ENCODE measurements around the gene CPEB4.
A peak's percentile ranks its signal among the peaks of the same experiment; 100 is the strongest.

CPEB4 gene

DNA sequence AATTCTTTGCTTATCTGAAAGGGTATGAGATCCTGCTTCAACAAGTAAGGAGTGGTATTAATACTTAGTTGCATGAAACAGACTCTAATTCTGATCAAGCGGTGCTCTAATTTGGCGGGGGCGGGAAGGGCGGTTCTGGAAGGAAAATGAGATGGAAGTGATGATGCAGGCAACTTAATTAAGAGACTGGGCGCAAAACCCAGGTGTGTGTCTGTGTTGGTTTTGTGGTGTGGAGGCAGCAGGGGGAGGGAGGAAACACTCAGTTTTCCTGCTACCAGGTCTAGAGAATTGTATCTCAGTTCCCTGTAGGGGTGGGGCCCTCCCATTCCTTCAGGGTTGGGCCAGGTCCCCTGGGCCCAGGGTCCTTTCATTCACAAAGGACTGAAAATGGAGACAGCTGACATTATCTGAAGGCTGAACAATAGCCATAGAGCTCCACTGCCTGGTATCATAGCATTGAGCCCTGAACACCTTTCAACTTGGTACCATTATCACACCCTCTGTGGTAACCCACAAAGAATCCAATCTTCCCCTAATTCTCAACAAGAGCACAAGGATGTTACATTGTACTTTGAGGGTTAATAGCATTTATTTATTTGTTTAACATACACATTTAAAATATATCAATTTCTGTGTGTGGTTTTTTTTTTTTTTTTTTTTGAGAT, 83.7 kb downstream of the CPEB4 start:
- DNase-seq: no peak
- peaks cover 18% of the 10 kb centered on the region for H3K27me3 Mint-ChIP-seq
- no peak overlapping the region for H3K27ac Mint-ChIP-seq
- H3K36me3 Mint-ChIP-seq (ENCODE audit: low read depth): no peaks in the 10 kb centered on the region
- no peaks in the 10 kb centered on the region for H3K9me3 Mint-ChIP-seq
- H3K4me3 Mint-ChIP-seq: no peak overlapping the region
- peaks cover 13% of the 10 kb centered on the region for H3K4me1 Mint-ChIP-seq (ENCODE audit: low read depth)

DNA sequence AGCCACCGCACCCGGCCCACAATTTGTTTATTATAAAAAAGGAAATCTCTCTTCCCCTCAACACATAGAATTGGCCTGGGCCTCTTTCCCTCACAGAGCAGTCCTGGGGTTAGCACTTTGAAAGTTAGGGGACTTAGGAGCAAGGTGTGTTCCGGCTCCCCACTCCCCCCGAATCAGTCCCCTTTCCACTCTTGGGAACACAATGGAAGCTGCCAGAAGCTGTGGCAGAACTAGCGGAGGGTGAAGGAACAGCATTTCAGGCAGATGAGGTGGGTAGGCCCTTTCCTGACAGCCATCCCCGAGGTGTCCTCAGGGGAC, 84.4 kb downstream of the CPEB4 start:
- no peaks in the 10 kb centered on the region for H3K9me3 Mint-ChIP-seq
- H3K4me1 Mint-ChIP-seq (ENCODE audit: low read depth): peaks cover 13% of the 10 kb centered on the region
- H3K4me3 Mint-ChIP-seq: no peak overlapping the region
- DNase-seq: no peak
- peaks cover 22% of the 10 kb centered on the region for H3K27me3 Mint-ChIP-seq
- H3K36me3 Mint-ChIP-seq (ENCODE audit: low read depth): no peaks in the 10 kb centered on the region
- no peak overlapping the region for H3K27ac Mint-ChIP-seq

DNA sequence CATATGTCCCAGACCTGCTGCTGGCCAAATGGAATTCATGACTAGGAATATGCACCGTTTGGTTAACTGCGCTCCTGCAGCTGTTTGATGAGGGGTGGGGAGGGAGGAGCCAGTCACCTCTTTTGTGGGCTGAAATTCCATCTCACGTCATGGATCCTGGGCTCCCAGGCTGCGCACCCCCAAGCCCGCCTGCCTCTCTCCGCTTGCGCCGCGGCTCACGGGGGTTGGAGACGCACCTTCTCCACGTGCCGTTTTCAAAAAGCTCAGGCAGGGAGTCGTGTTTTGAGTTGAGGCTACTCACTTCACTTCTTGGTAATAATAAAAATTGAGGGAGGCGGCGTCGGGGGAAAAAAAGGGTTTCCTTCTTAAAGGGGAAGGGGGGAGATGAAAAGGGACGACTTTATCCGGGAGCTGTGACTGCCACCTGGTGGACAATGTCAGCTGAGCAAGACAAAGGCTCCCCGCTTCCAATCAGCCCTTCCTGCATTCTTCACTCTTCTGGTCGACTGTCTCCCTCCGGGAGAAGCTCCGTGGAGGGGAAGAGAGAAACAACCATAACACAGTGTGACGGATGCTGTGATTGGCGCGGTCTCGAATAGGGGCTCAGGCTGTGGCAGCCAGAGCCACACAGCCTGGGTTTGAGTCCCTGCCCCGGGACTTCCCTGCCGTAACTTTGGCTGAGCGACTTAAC, 84.9 kb downstream of the CPEB4 start:
- Mint-ChIP-seq H3K4me1 (ENCODE audit: low read depth) (peaks cover 13% of the 10 kb centered on the region), H3K4me3 (peak overlapping the region; percentile 74), H3K36me3 (ENCODE audit: low read depth) (no peaks in the 10 kb centered on the region), H3K27ac (no peak overlapping the region), H3K9me3 (no peaks in the 10 kb centered on the region), H3K27me3 (peaks cover 26% of the 10 kb centered on the region)
- DNase-seq: peak; percentile 83

DNA sequence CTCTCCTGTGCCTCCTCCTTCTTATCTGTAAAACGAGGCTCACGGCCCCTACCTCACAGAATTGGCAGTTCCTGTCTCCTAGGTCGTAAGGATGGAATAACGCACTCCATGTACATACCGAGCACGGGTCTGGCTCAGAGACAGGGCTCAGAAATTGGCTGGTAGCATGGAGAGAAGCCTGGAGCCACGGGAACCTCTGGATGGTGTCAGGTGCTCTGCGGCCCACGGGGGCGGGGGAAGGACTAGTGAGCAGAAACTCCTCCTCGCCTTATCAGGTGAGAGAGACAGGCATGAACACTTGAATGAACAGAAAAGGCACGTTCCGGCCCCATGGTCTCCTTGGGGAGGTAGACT, 85.4 kb downstream of the CPEB4 start:
- DNase-seq: no peak
- Mint-ChIP-seq H3K4me1 (ENCODE audit: low read depth) (peaks cover 13% of the 10 kb centered on the region), H3K4me3 (peak overlapping the region; percentile 74), H3K27ac (no peak overlapping the region), H3K9me3 (no peaks in the 10 kb centered on the region), H3K27me3 (peaks cover 29% of the 10 kb centered on the region), H3K36me3 (ENCODE audit: low read depth) (no peaks in the 10 kb centered on the region)

DNA sequence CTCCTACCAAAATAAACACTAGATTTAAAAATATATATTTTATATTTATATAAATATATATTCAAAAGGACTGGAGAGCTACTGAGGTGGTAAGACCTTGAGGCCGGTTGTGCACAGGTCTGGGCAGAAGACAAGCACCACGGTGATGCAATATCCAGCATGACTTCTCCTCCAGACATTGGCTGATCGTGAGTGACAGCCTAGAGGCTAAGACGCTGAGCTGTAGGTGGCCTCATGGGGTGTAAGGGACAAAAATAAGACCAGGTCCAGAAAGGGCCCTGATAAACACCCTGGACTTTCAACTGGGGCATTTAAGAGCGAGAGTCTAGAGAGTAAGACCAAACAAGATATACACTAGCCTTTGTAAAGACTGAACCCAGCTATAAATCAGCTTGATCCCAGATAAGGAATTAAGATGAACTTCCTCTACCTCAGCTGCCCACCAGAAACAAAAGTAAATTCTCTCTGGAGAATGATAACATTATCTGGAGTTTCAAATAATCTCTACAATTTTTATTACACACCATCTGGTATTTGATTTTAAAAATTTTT, 86.6 kb downstream of the CPEB4 start:
- H3K4me3 Mint-ChIP-seq: no peak overlapping the region
- no peaks in the 10 kb centered on the region for H3K9me3 Mint-ChIP-seq
- no peak overlapping the region for H3K27ac Mint-ChIP-seq
- no peak for DNase-seq
- no peaks in the 10 kb centered on the region for H3K36me3 Mint-ChIP-seq (ENCODE audit: low read depth)
- H3K4me1 Mint-ChIP-seq (ENCODE audit: low read depth): peaks cover 13% of the 10 kb centered on the region
- H3K27me3 Mint-ChIP-seq: peaks cover 32% of the 10 kb centered on the region

DNA sequence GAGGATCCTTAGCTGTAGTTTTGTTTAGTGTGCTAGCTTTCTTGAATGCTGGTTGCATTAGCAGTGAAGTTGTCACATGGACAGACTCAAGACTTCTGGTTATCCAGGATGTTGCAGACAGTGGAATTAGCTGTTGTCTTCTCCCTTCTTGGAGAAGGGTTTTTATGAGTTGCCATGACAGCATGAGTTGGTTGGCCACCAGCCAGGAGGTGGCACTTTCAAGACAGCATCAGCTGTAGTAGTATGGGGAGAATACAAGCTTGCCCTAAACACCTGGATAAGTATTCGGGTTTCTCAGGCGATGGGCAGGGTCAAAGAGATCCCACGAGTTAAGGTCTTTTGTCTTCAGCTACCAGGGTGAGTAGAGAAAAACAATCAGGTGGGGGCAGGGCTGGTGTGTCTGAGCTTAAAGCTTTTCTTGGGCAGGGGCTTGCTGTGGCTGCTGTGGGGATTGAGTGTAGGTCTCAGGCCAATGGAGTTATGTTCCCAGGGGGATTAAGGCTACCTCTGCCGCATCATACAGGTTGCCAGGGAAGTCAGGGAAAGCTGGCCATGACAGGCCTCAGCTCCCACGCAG, 93.1 kb downstream of the CPEB4 start:
- Mint-ChIP-seq H3K4me3 (no peak overlapping the region), H3K27ac (no peak overlapping the region), H3K36me3 (ENCODE audit: low read depth) (no peaks in the 10 kb centered on the region), H3K27me3 (peaks cover 51% of the 10 kb centered on the region), H3K9me3 (peaks cover 4% of the 10 kb centered on the region), H3K4me1 (ENCODE audit: low read depth) (no peaks in the 10 kb centered on the region)
- no peak for DNase-seq

DNA sequence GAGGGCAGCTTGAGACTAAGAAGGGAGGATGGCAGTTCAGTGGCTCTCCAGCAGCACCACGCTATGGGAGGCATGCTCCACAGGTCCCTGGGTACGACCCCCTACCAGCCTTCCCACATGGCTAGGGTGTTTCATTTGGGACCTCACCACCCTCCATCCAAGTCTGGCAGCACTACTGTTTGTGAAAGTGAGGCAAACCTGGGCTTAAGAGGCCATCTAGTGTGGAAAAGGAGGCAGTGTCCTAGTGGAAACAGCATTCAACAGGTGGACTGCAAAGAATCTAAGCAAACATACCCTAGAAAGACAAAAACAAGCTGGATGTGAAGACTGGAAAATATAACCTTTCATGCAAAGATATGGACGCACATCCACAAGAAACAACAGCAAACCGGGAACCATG, 96.1 kb downstream of the CPEB4 start:
- H3K9me3 Mint-ChIP-seq: peaks cover 4% of the 10 kb centered on the region
- no peak overlapping the region for H3K4me3 Mint-ChIP-seq
- H3K27me3 Mint-ChIP-seq: peaks cover 47% of the 10 kb centered on the region
- no peaks in the 10 kb centered on the region for H3K4me1 Mint-ChIP-seq (ENCODE audit: low read depth)
- no peak overlapping the region for H3K27ac Mint-ChIP-seq
- H3K36me3 Mint-ChIP-seq (ENCODE audit: low read depth): no peaks in the 10 kb centered on the region
- DNase-seq: no peak

DNA sequence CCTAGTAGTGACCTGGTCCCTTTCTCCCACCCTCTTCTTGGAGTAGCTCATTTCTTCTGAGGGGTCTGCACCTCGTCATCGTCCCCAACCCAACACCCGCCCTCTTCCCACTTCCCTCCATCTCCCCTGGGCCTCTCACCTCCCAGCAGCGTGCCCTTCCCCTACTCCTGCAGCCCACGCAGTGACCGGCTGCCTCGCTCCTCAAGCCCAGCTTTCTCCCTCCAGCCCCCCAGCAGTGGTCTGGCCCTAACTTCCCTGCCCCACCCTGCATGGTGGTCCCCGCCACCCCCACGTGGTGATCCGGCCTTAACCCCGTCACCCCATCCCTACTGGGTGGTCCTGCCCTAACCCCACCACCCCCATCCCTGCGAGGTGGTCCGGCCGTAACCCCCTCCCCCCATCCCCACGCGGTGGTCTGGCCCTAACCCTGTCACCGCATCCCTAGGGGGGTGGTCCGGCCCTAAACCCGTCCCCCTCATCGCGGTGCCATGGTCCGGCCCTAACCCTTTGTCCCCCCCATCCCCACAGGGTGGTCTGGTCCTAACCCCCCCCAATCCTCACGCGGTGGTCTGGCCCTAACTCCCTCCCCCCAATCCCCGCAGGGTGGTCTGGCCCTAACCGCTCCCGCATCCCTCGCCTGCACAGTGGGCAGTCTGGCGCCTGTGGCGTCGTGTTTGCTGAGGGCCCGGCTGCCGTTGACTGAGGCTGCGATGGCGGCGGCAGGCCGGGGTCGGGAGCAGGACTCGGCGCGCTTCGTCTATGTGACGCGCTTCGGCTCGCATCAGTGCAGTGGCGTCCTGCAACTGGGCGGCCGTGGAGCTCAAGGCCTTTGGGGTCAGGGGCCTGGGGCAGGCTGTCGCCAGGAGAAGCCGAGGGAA, 100.6 kb downstream of the CPEB4 start, which contains the start of gene C5orf47:
Gene C5orf47, plus strand, starts transcription at position 617 of the 878 bp plus-strand sequence. Its CDS starts 94 bp downstream, at position 711.
- peaks cover 14% of the 10 kb centered on the region for H3K27me3 Mint-ChIP-seq
- no peak within 1 kb of the TSS for H3K4me3 Mint-ChIP-seq
- H3K4me1 Mint-ChIP-seq (ENCODE audit: low read depth): no peaks in the 10 kb centered on the region
- no peaks in the 10 kb centered on the region for H3K36me3 Mint-ChIP-seq (ENCODE audit: low read depth)
- H3K9me3 Mint-ChIP-seq: no peaks in the 10 kb centered on the region
- H3K27ac Mint-ChIP-seq: no peak within 1 kb of the TSS
- DNase-seq: no peak

DNA sequence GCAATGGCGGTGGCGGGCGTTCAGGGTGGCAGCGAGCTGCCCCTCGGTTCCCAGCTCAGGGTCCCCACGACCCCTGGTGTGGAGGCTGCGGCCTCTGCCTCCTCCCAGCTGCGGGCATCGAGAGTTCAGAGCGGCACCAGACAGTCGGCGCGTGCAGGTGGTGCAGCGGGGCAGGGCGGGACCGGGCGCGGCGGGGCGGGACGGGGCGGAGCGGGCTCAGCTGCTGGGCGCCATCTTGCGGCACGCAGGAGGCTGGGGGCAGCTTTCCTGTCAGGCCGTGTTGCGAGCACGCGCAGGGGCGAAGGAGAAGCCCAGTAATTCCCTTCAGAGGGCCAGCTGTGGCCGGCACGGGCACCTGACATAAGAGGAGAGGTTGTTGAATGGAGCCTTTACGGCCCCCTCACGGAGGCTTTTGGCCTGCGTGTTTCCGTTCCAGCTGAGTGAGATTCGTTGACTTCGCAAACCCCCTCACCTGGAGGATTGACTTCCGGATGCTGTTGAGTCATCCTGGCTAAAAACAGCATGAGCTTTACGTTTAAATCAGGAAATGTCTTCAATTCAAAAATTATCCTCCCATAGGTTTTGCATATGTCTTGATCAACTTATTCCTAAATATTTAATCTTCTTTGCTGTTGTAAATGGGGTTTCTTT, 101.4 kb downstream of the CPEB4 start:
- no peak overlapping the region for H3K27ac Mint-ChIP-seq
- DNase-seq: no peak
- no peaks in the 10 kb centered on the region for H3K36me3 Mint-ChIP-seq (ENCODE audit: low read depth)
- H3K9me3 Mint-ChIP-seq: no peaks in the 10 kb centered on the region
- no peak overlapping the region for H3K4me3 Mint-ChIP-seq
- H3K4me1 Mint-ChIP-seq (ENCODE audit: low read depth): no peaks in the 10 kb centered on the region
- H3K27me3 Mint-ChIP-seq: peaks cover 14% of the 10 kb centered on the region

DNA sequence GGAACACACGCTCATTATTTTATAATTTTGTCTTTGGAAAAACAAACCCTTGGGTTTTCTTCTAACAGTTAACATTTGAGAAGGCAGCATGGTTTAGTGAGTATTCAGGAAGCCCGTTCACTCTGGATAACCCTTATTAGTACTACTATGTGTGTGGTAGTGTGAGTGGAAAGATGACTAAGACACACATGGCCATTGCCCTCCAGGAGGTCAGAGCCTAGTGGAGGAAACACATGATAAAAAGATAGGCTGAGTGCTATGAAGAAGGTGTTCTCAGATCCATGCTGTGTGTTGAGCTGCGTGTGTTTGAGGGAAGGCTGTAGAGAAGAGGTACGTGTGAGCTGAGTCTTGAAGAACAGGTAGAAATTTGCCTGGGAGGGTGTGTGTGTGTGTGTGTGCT, 109.2 kb downstream of the CPEB4 start:
- H3K4me1 Mint-ChIP-seq (ENCODE audit: low read depth): no peaks in the 10 kb centered on the region

DNA sequence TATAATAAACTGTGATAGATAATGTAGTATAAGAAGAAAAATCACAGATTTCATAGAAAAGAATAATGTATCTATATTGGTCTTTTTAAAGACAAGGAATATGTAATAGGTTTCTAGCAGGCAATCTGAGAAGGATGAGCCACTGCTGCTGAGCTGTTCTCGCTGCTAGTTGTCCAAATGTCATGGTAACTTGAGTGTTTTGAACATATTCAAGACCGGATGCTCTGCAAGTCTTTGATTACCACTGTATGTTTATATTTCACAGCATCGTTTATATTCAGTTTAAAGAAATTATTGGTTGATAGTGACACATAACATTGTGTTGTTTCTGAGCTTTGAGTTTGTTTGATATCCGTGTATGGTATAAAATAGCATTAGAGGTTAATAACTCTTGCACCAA, 110.4 kb downstream of the CPEB4 start:
- Mint-ChIP-seq H3K36me3 (ENCODE audit: low read depth) (no peaks in the 10 kb centered on the region), H3K27me3 (peaks cover 39% of the 10 kb centered on the region), H3K4me1 (ENCODE audit: low read depth) (peaks cover 1% of the 10 kb centered on the region), H3K4me3 (no peak overlapping the region), H3K27ac (no peak overlapping the region), H3K9me3 (no peaks in the 10 kb centered on the region)
- DNase-seq: no peak

More for the DNA sequence above, 109.2 kb downstream of the CPEB4 start:
- H3K36me3 Mint-ChIP-seq (ENCODE audit: low read depth): no peaks in the 10 kb centered on the region
- no peaks in the 10 kb centered on the region for H3K9me3 Mint-ChIP-seq
- no peak overlapping the region for H3K27ac Mint-ChIP-seq
- DNase-seq: no peak
- no peak overlapping the region for H3K4me3 Mint-ChIP-seq
- H3K27me3 Mint-ChIP-seq: peaks cover 34% of the 10 kb centered on the region

DNA sequence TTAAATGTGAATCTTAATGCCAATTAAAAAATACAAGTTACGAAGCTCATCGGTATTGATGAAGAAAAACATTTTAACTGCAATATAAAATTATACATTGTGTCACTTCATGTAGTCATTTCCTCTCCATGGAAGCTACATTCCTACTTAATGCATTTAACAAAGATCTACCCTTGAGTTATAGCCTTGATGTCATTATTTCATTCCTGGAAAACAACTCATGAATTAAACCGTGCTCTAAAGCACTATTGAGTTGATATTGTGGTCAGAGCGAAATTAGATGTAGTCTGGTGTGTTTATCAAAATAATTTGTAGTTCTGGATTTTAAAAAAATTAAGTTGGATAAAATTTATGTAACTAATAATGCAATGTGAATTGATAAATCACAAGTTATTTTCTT, 111.9 kb downstream of the CPEB4 start:
- Mint-ChIP-seq H3K9me3 (no peaks in the 10 kb centered on the region), H3K36me3 (ENCODE audit: low read depth) (no peaks in the 10 kb centered on the region), H3K27me3 (peaks cover 34% of the 10 kb centered on the region), H3K4me3 (no peak overlapping the region), H3K27ac (no peak overlapping the region), H3K4me1 (ENCODE audit: low read depth) (peaks cover 4% of the 10 kb centered on the region)
- DNase-seq: no peak

DNA sequence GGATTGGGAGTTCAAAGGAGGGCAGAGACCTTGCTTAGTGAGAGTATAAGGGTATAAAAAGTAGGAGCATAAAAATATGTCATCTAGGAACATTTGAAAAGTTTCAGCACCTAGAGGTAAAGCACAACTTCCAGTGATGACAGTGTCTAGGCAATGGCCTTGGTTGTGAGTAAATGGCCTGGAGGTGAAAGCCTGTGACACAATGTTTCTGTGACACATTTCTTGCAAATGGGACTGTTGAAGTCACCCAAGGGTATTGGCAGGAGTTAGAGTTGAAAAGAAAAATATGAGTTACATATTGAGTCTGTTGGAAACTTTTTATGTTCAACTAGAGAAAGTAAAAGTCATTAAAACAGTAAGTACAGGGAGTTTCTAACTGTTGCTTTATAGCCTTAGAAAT, 115.6 kb downstream of the CPEB4 start:
- Mint-ChIP-seq H3K27ac (peak overlapping the region; percentile 9), H3K9me3 (no peaks in the 10 kb centered on the region), H3K36me3 (ENCODE audit: low read depth) (no peaks in the 10 kb centered on the region), H3K27me3 (peaks cover 26% of the 10 kb centered on the region), H3K4me1 (ENCODE audit: low read depth) (peaks cover 4% of the 10 kb centered on the region), H3K4me3 (no peak overlapping the region)
- DNase-seq: no peak

DNA sequence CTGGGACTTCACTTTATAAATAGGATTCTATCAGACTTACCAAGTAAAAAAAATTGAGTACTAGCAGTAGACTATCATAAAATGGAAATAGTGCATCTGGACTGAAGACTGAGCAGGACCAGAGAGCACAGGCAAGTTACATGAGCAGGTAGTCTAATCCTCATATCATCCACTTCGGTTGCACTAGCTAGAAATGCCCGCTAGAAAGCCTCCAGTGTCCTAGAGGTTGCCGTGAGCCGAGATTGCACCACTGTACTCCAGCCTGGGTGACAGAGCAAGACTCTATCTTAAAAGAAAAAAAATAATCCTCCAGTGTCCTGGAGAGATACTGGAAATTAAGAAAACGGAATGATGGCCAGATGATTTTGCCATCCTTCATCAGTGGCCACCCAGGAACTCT, 120.8 kb downstream of the CPEB4 start:
- H3K36me3 Mint-ChIP-seq (ENCODE audit: low read depth): no peaks in the 10 kb centered on the region
- no peaks in the 10 kb centered on the region for H3K9me3 Mint-ChIP-seq
- no peak for DNase-seq
- peaks cover 14% of the 10 kb centered on the region for H3K27me3 Mint-ChIP-seq
- peaks cover under 1% of the 10 kb centered on the region for H3K4me1 Mint-ChIP-seq (ENCODE audit: low read depth)
- no peak overlapping the region for H3K27ac Mint-ChIP-seq
- no peak overlapping the region for H3K4me3 Mint-ChIP-seq

All from activated T-cell treated with anti-CD3 and anti-CD28 coated beads, Interleukin-2, amount 50 U/mL, for 24 hours (primary cell).